Renal cortical epithelial cell (primary cell): ENCODE measurements around the gene SLC13A1. TPM values are rescaled to one million over a fixed set of nuclear protein-coding genes. Genes with fewer than 3 reads are reported as not detected.

Experiments used
- DNase-seq: peaks from one replicate; pipeline ENCODE4 v3.0.0-alpha.2; 2011; ENCODE audit warnings: low read depth
- total RNA-seq: library from RNA; depleted of rRNA; stranded (reverse); fragments of >200 nt; gene quantifications from 2 replicates; pipeline ENCODE4 v1.2.3, GENCODE V29; 2014

The SLC13A1 gene
- total RNA-seq, 1 donor from 2014 or later: not detected

- no peak for DNase-seq
These were observed 1.7 kb downstream of the SLC13A1 start for GRCh38 chr7:123198111-123198510.

- DNase-seq: no peak
These were observed 6.5 kb downstream of the SLC13A1 start for GRCh38 chr7:123193235-123193634.

GRCh38 chr7:123191132-123191531 is 8.6 kb downstream of the SLC13A1 start:
- DNase-seq: peak; percentile 87

- DNase-seq: peak; percentile 7
These were observed 9.5 kb downstream of the SLC13A1 start for GRCh38 chr7:123190109-123190831.

- DNase-seq: no peak
These were observed 14.0 kb downstream of the SLC13A1 start for GRCh38 chr7:123185756-123186155.

- no peak for DNase-seq
These were observed 15.5 kb downstream of the SLC13A1 start for GRCh38 chr7:123184271-123184670.

- no peak for DNase-seq
These were observed 16.3 kb downstream of the SLC13A1 start for GRCh38 chr7:123183431-123183830.

- no peak for DNase-seq
These were observed 22.3 kb downstream of the SLC13A1 start for GRCh38 chr7:123177442-123177841.

- no peak for DNase-seq
These were observed 29.2 kb downstream of the SLC13A1 start for GRCh38 chr7:123170333-123171246.

- no peak for DNase-seq
These were observed 30.7 kb downstream of the SLC13A1 start for GRCh38 chr7:123169065-123169464.

GRCh38 chr7:123157606-123158005 is 42.2 kb downstream of the SLC13A1 start:
- no peak for DNase-seq

GRCh38 chr7:123155571-123155970 is 44.2 kb downstream of the SLC13A1 start:
- no peak for DNase-seq

GRCh38 chr7:123154231-123154860 is 45.4 kb downstream of the SLC13A1 start:
- peak; percentile 83 for DNase-seq

GRCh38 chr7:123151443-123151842 is 48.3 kb downstream of the SLC13A1 start:
- DNase-seq: no peak

- peak; percentile 1 for DNase-seq
These were observed 51.0 kb downstream of the SLC13A1 start for GRCh38 chr7:123148813-123149212.

- DNase-seq: no peak
These were observed 56.3 kb downstream of the SLC13A1 start for GRCh38 chr7:123143252-123144006.

GRCh38 chr7:123140561-123140960 is 59.2 kb downstream of the SLC13A1 start:
- no peak for DNase-seq

- DNase-seq: no peak
These were observed 63.8 kb downstream of the SLC13A1 start for GRCh38 chr7:123135960-123136359.

GRCh38 chr7:123133924-123134323 is 65.8 kb downstream of the SLC13A1 start:
- DNase-seq: no peak

GRCh38 chr7:123131961-123132360 is 67.8 kb downstream of the SLC13A1 start:
- no peak for DNase-seq

GRCh38 chr7:123131556-123131955 is 68.2 kb downstream of the SLC13A1 start:
- DNase-seq: no peak

GRCh38 chr7:123131140-123131539 is 68.6 kb downstream of the SLC13A1 start:
- DNase-seq: no peak
